NCI-H82 treated with DMSO at 0.1 percent for 48 hours (cell line): ENCODE results near the gene IRF8.
"Not testable (repeated sequence)": the region's sequence is repeated elsewhere in the genome, so short reads cannot be mapped to it uniquely, and the experiment has no call there.

Experiments
- DNase-seq: peaks from one replicate; lab custom pipeline; 2025; ENCODE audit not compliant: unreplicated experiment; lab: John Stamatoyannopoulos, UW

Gene IRF8

DNA sequence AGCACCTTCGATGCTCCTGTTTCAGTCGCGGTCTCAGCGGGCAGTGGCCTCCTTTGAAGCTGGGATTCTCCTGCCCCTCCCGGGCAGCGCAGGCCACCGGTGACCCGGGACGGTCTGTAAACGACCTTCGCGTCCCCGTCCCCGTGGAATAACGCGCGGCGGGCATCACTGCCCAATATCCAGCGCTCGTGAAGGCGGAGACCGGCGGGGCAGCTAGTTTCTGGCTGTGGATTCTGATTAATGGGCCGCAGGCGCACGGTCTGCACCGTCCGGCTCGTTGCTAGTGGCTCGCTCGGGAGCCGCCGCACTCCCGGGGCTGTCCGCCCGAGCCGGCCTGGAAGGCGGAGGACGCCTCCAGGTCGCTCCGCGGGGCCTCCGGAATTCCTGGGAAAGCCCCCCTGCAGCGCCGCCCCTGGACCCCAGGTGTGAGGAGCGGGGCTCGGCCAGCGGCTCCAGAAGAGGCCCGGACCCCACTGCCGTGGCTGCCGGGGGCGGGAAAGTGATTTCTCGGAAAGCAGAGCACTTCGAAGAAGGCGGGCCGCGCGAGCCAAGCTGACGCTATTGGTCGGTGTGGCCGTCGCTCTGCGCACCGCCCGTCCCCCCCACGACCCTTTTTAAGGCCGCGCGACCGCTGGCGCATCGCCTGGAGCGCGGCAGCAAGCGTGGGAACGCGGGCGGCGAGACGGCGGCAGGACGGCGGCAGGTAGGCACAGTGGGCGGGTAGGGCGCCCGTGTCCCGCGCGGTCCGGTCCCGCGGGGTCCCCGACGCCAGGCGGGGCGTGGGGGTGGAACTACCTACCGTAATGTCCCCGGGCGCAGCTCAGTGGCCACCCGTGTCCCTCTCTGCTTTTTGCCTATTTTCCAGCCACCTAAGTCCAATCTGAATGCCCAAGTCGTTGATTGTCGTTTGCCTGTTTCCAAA is at the start of gene IRF8:
TSS of gene IRF8 (plus strand) at position 642 of the 922 bp plus-strand sequence. CDS start 3,854 bp downstream, outside the sequence.
- no peak for DNase-seq

DNA sequence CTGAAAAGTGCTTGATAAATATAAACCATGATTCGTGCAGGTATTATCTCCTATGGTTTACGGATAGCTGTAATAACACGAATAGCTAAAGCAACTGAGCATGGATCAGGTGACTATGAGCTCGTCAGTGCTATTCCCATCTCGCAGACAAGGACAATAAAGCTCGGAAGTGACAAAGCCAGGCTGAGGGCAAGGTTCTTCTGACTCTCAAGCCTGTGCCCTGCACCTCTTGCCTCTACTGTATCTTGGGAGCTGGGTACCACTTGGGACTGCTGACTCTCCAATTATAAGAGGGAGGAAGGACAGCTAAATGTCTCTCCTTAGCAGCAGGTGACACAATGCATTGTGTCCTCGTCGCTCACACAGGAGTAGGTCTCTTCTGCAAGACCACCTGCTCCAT is 49.6 kb upstream of the IRF8 start:
- DNase-seq: no peak

DNA sequence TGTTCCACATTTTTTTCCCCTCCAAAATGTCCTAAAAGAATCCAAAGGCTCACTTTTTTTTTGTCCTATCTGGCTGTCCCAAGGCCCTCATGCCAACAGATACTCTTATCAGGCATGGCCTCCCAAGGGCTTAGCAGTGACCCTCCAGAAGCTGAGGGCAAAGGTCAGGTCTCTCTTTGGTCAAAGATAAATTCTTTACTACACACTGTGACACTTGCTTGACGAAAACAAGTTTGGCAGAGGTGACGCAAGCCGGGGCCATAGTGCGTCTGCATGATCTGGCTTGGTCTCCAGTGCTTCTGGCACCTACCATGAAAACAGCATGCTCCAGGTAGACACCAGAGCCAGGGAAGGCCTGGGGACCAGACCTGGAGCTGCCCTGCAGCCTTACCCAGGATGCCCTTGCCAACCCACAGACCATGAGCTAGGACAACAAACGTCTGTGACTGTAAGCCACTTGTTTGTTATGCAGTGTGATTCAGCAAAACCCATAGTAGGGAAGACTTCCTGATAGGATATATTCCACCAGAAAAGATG is 48.5 kb upstream of the IRF8 start:
- DNase-seq: no peak

GRCh38 chr16:85851034-85851785 is 47.8 kb upstream of the IRF8 start:
- no peak for DNase-seq

GRCh38 chr16:85853547-85854545 is 45.1 kb upstream of the IRF8 start:
- DNase-seq: no peak

DNA sequence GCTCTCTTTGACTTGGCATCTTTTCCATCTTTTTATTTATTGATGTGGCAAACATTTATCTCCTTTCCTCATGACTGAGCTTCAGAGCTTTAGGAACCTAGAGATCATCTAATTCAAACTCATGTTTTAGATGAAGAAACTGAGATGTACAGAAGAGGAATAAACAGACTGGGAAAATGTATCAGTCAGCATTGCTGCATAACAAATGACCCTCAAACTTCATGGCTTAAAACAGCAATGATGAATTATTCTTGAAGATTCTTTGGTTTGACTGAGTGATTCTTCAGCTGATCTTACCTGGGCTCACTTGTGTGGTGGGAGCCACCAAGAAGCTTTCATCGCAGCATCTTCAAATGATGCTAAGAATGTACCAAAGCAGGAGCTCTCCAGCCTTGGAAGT is 44.0 kb upstream of the IRF8 start:
- no peak for DNase-seq

DNA sequence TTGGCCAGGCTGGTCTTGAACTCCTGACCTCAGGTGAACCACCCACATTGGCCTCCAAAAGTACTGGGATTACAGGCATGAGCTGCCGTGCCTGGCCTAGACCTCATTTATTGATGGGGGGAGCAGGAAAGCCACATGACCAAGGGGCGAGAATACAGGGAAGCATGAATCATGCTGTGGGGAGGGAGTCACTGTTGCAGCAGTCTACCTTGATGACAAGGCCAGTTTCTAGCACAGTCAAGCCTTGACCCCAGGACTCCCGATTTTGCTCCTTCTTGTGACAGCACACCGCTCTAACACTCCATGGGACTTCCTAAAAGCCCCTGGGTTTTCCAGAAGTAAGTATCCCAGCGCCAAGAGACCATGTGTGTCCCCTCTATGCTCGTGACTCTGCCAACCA is 42.9 kb upstream of the IRF8 start:
- no peak for DNase-seq

DNA sequence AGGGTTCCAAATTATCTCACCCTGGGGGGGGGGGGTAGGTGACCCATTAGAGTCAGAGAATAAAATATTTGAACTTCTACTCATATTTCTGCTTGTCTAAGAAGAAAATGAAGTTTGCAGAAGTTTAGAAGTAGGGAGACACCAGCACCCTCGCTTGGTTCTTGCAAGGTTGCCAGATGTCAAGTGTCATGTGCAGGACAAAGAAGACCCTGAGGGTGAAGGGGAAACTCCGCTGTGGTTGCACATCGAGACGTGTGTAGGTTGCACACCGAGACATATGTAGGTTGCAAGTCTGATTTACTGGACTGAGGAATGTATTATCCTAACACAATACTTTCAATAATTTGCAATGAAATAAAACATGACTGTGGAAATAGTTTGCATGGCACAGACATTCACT is 42.4 kb upstream of the IRF8 start:
- no peak for DNase-seq

- DNase-seq: no peak
Observed at GRCh38 chr16:85857406-85857805, 41.6 kb upstream of the IRF8 start.

DNA sequence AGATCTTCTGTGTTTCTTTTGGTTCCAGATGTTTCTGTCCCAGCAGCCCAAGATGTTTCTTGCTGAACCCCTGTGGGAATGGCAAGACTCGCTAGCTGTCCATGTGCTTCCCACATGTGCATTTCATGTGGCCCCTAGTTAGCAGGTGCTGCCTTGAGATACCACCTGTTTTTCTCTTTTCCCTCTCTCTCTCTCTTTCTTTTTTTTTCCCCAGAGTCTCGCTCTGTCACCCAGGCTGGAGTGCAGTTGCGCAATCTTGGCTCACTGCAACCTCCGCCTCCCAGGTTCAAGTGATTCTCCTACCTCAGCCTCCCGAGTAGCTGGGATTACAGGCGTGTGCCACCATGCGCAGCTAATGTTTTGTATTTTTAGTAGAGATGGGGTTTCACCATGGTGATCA is 40.4 kb upstream of the IRF8 start:
- not testable (repeated sequence) for DNase-seq

DNA sequence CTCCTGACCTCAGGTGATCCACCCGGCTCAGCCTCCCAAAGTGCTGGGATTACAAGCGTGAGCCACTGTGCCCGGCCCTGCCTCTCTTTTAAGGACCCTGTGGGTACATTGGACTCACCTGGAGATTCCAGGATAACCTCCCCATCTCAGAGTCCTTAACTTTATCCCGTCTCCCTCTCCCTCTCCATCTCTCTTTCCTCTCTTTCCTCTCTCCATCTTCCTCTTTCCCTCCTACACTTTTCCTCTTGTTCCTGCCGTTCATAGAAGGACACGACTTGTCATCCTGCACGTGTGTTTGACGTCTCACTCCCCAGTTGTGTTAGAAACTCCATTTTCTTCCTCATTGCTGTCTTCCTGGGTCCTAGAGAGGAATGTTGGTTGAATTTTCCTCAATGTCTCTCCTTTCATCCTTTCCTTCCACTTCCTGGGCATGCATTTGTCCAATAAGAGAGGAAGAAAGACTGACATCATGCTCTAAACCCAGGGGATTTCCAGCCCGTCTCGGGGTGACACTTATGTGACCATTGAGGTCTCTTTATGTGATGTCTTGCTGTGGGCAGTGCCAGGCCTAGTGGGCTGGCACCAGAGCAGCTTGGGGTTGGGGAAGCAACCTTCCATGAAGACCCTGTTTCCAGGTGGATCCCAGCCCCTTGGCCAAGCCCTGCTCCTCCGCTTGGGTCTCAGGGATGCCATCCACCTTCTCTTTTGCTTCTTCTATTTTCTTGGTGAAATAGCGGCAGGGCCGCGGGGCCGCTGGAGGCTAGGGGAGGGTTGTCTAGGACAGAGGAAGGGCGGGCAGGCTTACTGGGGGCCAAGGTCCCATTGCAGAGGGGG is 39.8 kb upstream of the IRF8 start:
- DNase-seq: no peak

GRCh38 chr16:85859818-85860125 is 39.2 kb upstream of the IRF8 start:
- DNase-seq: no peak

DNA sequence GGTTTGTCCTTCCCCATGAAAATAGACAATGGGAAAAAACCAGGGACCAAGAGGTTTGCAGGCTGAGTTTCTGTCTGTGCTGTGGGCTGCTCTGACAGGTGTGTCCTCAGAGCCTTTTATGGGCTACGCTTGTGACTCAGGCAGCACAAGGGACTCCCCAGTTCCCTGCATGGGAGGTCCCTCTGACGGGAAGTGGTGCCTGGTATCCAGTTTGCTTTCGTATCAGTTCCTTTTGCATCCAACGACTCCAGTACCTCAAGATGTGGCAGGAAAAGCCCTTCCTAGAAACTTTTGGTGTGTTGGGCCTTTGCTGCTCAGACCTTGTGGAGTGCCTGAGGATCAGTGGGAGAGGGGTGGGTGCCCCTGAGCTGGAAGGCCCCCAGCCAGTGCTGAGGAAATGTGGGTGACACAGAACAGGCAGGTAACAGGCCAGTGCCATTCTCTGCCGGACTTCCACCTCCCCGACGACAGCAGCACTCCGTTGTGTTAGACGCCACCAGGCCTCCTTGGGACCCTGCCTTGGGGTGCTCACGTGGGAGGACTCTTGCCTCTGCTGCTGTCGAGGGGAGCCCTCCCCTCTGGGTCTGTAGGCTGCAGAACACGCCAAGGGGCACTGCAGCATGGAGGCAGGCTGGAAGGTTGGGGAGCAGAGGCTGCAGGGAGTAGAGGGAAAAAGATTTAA is 38.4 kb upstream of the IRF8 start:
- DNase-seq: no peak

DNA sequence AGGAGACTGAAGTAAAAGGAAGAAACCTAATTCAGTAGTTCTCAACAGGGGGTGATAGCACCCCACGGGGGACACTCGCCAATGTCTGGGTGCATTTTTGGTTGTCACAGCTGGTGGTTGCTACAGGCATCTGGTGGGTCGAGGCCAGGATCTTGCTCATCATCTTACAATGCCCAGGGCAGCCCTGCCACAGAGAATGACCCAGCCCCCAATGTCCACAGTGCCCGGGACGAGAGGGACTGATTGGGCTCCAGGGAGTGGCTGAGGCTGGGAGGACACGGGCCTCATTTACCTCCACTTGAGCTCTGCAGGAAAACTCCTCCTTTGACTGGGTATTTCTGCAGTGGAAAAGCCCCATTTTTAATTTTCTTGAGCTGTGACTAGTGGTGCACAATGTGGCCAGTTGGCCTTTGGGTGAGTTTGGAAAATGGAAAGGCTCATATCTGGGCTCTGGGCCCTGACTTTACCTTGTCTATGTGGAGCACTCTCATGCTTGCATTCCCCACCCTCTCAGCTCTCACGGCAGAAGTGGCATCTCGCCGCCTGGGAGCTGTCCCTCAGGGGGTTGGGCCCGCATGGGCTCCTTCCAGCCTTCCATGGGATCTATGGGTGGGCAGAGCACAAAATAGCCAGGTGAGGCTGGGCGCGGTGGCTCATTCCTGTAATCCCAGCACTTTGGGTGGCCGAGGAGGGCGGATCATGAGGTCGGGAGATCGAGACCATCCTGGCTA is 37.7 kb upstream of the IRF8 start:
- DNase-seq: no peak

- DNase-seq: no peak
Observed at GRCh38 chr16:85862476-85863383, 36.2 kb upstream of the IRF8 start.

GRCh38 chr16:85863384-85863774 is 35.6 kb upstream of the IRF8 start:
- DNase-seq: no peak

GRCh38 chr16:85864965-85865364 is 34.0 kb upstream of the IRF8 start:
- DNase-seq: no peak

- no peak for DNase-seq
Observed at GRCh38 chr16:85867189-85867588, 31.8 kb upstream of the IRF8 start.
